KG1 (cell line): ENCODE measurements around the gene CDCP2.

Experiments used
- DNase-seq: peaks from one replicate; lab custom pipeline; 2025; lab: John Stamatoyannopoulos, UW

The CDCP2 gene

GRCh38 chr1:54152696-54153095 is at the start of gene CDCP2:
Gene CDCP2, minus strand, starts transcription at chr1:54153000. Its CDS starts 78 bp downstream, at chr1:54152922.
- DNase-seq, result no peak

GRCh38 chr1:54200519-54200997 is 47.8 kb upstream of the CDCP2 start:
- no peak for DNase-seq

DNA sequence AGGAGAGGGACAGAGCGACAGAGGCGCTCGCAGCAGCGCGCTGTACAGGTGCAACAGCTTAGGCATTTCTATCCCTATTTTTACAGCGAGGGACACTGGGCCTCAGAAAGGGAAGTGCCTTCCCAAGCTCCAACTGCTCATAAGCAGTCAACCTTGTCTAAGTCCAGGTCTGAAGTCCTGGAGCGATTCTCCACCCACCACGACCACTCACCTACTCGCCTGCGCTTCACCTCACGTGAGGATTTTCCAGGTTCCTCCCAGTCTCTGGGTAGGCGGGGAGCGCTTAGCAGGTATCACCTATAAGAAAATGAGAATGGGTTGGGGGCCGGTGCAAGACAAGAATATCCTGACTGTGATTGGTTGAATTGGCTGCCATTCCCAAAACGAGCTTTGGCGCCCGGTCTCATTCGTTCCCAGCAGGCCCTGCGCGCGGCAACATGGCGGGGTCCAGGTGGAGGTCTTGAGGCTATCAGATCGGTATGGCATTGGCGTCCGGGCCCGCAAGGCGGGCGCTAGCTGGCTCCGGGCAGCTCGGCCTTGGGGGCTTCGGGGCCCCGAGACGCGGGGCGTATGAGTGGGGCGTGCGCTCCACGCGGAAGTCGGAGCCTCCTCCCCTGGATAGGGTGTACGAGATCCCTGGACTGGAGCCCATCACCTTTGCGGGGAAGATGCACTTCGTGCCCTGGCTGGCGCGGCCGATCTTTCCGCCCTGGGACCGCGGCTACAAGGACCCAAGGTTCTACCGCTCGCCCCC is 47.1 kb upstream of the CDCP2 start, which contains the start of the genes CYB5RL and MRPL37:
Gene CYB5RL, minus strand, starts transcription at position 266 of the 754 bp plus-strand sequence. CDS start 4,414 bp downstream, outside the sequence.
Gene MRPL37, plus strand, starts transcription at position 403 of the 754 bp plus-strand sequence. Its CDS starts 77 bp downstream, at position 480.
- DNase-seq, result peak; percentile 91

DNA sequence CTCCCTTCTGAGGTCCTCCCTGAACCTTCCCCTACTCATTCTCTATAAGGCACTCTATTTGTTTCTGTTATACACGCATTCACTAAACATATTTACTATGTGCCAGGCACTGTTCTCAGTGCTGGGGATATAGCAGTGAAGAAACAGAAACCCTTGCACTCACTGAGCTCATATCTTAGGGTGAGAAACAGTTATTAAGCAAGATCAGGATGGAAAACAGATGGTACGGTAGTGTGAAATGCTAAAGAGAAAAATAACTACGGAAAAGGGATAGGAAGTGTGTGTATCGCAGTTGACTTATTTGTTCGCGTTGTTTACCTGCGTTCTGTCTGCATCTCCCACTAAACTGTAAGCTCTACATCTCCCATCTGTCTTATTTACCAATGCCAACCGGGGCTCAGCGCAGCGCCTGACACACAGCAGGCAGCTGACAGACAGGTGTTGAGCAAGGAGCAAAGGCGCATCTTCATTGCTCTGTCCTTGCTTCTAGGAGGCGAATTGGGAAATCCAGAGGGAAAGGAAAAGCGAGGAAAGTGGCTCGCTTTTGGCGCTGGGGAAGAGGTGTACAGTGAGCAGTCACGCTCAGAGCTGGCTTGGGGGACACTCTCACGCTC is 46.5 kb upstream of the CDCP2 start:
- DNase-seq, result no peak

- no peak for DNase-seq
Observed at GRCh38 chr1:54193453-54193852, 40.7 kb upstream of the CDCP2 start.

GRCh38 chr1:54191525-54191924 is 38.7 kb upstream of the CDCP2 start:
- DNase-seq, result no peak

- no peak for DNase-seq
Observed at GRCh38 chr1:54190526-54190925, 37.7 kb upstream of the CDCP2 start.

DNA sequence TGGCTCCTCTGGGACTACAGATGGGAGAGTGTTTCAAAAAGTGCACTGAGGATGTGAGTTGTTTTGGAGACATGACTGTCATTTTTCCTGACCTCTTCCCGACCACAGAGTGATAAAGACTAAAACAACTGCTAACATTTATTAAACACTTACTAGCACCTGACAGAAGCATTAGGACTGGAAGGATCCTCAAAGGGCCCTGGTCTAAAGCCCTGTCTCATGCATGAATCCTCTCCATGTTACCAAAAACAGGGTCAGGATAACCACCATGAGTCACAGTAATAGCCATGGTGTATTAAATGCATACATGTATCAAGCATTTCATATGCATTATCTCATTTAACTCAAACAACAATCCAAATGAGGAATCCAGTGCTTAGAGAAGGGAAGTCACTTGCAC is 35.5 kb upstream of the CDCP2 start:
- DNase-seq, result no peak

- no peak for DNase-seq
Observed at GRCh38 chr1:54186056-54186455, 33.3 kb upstream of the CDCP2 start.

GRCh38 chr1:54180701-54181360 is 28.0 kb upstream of the CDCP2 start:
- no peak for DNase-seq

DNA sequence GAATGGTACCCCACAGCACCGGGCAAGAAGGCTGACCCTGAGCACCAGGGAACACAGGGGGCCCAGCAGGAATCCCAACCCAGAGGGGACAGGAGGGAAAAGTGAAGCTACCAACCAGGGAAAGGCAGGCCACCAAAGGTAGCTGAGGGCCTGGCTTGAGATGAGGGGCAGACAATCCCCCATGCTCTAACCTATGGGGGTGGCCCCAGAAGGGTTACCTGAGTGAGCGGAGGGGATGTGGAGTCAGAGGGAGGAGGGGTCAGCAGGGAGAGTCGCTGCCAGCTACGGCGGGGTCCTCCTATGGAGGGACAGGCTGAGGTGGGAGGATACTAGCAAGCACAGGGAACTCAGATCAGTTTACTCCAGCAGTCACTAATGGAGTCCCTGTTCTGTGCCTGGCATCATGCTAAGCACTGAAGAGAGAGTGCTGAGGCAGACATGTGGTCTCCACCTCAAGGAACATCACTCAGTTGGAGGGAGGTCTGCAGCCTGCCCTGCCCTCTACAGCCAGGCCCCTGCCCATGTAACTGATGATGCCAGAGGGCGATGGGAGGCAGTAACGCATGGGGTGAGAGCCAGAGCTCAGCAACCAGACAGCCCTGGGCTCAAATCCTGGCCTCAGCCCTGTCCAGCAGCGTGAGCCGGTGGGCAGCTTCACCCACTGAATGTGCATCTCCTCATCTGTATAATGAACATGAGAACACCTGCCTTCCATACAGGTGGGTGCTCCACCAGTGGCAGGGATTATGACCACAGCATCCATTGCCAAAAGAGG is 25.7 kb upstream of the CDCP2 start:
- no peak for DNase-seq

DNA sequence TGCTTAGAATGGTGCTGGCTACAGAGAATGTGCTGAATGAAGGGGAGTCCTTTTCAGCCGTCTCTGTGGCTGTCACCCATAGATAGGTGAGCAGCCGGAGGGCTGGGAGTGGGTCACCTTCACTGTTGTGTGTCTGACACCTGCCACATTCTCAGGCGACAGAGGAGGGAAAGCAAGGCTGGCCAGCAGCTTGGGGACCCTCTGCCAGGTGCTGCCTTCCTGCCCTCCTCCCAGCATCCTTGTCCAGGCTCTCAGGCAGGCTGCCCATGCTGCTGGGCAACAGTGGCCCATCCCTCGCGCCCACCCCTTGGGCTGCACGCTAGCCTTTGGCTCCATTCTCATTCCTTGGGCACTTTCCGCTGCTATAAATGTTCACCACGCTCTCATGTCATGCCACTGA is 24.9 kb upstream of the CDCP2 start:
- no peak for DNase-seq

DNA sequence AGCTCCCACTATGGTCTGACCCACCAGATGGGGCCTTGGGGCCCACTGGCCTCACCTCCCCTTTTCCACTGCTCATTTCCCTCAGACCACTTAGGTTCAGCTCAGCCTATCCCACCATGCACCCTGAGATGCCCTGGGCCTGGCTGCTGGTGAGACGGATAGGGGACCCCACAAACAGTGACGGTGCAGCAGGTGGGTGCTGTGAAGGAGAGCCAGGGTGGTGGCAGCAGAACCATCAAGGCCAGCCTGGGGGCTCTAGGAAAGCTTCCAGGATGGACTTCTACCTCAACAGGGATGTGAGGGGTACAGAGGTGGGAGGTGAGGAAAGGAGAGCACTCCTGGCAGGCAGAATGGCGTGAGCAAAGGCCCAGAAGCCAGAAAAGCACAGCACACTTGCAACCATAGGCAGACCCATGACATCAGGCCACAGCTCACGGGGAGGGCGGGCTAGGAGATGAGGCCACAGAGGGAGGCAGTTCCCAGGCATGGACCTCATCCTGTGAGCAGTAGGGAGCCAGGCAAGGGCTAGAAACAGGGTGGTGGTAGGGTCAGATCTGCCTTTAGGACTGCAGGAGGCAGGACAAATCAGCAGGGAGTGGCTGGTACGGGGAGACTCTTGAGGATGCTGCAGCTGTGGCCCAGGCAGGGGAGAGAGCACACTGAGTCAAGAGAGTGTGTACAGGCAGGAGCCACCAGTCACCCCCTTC is 24.0 kb upstream of the CDCP2 start:
- DNase-seq, result no peak

GRCh38 chr1:54174106-54174505 is 21.3 kb upstream of the CDCP2 start:
- no peak for DNase-seq

- no peak for DNase-seq
Observed at GRCh38 chr1:54173681-54174080, 20.9 kb upstream of the CDCP2 start.

GRCh38 chr1:54172614-54173599 is 20.1 kb upstream of the CDCP2 start:
- DNase-seq, result peak; percentile 19

GRCh38 chr1:54171606-54172005 is 18.8 kb upstream of the CDCP2 start:
- no peak for DNase-seq

DNA sequence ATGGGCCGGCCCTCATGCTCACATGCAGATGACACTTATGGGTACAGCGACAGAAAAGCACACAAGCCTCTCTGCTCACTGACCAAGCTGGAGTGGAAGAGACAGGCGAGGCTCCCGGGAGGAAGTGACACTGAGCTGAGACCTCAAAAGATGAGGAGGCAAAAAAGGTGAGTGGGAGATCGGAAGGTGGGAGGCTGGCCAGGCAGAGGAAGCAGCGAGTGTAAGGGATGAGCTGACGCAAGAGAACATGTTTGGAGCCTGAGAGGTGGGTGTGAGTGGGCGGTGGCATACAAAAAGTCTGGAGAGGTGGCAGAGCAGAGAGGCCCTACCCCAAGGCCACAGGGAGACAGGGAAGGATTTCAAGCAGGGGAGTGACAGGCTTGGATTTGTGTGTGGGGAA is 18.2 kb upstream of the CDCP2 start:
- DNase-seq, result no peak

DNA sequence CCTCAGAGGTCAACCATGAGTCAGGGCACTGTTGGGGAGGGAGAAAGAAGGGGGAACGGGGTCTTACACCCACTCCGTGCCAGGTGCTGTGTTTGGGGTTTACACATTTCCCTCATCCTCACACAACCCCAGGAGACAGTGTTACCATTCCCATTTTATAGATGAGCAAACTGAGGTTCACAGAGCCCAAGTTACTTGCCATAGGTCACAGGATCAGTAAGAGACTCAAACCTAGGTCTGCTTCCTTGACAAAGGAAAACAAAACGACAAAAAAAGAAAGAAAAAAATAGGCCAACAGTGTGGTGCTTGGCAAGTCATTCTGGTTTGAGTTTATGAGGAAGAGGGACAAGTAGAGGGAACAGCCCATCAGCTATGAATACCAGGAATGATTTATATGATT is 16.3 kb upstream of the CDCP2 start:
- no peak for DNase-seq
